IPS DF 4.7 (cell line): Measurements from ENCODE around the gene POR.
"Not testable (repeated sequence)": the region's sequence is repeated elsewhere in the genome, so short reads cannot be mapped to it uniquely, and the experiment has no call there.

ENCODE experiments used
- DNase-seq: peaks from one replicate; pipeline ENCODE4 v3.0.0-alpha.2; 2013; ENCODE audit warnings: low spot score; ENCODE audit errors: extremely low read depth

POR gene

DNA sequence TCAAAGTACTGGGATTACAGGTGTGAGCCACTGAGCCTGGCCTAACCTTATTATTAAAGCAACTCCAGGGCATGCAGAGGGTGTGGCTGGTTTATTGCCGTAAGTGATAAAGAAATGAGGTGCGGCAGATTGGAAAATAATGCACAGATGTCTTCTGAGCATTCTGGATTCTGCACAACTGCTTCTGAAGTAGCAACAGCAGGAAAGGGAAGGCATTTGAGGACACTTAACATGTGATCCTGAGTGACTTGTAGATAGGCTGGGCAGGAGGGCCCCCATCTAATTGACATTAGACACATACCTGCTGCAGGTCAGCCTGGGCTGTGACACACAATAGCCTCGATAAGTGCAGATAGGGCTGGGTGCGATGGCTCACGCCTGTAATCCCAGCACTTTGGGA is 30.5 kb upstream of the POR start:
- no peak for DNase-seq

GRCh38 chr7:75885036-75885435 is 29.9 kb upstream of the POR start:
- DNase-seq: no peak

DNA sequence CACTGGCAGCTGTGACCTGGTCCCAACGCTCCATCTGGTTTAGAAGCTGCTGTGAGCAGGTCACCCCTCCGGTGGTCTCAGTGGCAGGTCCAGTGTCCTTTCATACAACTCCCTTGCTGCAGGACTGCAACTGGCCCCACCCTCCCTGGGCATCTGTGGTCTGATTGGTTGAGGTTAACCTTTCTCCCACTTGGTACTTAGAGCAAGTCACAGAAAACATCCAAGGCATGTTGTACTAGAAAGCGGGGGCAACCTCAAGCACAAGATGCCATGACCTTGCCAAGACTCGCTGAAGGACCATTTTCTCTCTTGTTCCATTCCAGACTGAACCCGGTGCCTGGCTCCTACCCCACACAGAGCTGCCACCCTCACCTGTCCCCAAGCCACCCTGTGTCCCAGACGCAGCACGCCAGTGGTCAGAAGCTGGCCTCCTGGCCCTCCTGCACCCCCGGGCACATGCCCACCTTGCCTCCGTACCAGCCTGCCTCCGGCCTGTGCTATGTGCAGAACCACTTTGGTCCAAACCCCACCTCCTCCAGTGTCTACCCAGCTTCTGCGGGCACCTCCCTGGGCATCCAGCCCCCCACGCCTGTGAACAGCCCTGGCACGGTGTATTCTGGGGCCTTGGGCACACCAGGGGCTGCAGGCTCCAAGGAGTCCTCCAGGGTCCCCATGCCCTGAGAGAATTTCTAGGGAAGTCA is 27.1 kb upstream of the POR start:
- DNase-seq: no peak

DNA sequence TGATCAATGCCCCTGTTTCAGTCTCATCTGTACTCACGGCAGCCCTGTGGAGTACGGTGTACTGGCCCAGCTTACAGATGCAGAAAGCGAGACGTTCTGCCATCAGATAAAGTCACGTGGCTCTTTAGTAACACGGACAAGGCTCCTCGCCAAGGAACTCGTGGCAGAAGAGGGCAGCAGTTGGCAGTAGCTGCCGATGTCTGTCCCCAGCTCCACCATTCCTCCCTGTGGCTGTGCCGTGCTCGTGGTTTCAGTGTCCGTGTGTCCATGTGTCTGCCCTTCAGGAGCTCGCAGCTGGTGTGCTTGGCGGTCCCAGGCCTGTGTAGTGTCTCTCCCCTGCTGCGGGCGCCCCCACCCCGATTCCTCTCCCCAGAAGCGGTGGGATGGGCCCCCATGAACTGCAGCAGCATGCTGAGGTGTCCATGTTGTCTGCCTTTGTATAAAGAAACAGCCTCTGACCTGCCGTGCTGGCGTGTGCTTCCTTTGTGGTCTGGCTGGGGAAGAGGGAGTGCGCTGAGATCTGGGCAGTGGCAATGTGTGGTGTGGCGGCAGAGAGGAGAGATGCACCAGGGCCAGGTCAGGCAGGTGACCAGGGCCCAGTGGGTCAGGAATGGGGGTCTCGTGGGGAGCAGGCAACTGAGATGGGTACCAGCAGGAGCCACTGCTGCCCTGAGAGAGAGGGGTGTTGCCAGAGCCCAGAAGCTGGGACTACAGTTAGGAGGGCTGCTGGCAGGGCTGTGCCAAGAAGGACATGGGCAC is 26.3 kb upstream of the POR start:
- DNase-seq: no peak

GRCh38 chr7:75889223-75889825 is 25.6 kb upstream of the POR start:
- DNase-seq: no peak

GRCh38 chr7:75889826-75890225 is 25.1 kb upstream of the POR start:
- DNase-seq: no peak

DNA sequence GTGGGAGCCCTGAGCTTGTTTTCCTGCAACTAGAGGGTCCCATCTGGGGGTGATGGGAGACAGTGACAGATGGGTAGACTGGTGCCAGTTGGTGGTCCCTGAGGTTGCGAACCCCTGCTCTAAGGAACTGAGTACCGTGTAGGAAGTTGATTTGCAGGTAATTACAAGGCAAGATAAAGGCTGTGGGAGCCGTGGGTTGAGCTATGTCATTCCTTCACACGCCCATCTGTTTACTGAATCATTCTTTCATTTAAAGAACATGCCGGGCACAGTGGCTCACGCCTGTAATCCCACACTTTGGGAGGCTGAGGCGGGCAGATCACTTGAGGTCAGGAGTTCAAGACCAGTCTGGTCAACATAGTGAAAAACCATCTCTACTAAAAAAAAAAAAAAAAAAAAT is 23.7 kb upstream of the POR start:
- not testable (repeated sequence) for DNase-seq

DNA sequence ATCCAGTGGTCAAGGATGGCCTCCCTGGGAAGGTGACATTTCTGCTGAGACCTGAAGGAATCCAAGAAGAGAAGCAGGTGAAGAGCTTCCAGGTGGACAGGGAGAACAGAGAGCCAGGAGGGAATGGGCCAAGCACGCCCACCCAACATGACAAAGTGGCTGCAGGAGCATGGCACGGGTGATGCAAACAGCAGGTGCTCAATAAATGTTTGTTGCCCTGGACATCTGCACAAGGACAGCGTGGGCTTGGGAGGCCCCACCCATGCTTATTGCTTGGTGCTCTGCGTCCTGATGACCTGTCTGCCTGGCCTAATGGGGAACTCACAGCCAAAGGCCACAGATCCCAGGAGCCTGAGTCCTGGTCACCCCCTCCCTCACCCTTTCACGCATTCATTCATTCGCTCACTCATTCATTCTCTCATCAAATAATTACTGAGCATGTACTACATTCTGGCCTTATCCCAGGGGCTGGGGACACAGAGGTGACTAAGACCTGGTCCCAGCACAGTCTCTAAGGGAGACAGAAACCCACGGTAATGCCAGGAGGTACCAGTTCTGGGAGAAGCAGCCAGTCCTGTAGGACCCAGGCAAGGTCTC is 23.0 kb upstream of the POR start:
- DNase-seq: no peak

DNA sequence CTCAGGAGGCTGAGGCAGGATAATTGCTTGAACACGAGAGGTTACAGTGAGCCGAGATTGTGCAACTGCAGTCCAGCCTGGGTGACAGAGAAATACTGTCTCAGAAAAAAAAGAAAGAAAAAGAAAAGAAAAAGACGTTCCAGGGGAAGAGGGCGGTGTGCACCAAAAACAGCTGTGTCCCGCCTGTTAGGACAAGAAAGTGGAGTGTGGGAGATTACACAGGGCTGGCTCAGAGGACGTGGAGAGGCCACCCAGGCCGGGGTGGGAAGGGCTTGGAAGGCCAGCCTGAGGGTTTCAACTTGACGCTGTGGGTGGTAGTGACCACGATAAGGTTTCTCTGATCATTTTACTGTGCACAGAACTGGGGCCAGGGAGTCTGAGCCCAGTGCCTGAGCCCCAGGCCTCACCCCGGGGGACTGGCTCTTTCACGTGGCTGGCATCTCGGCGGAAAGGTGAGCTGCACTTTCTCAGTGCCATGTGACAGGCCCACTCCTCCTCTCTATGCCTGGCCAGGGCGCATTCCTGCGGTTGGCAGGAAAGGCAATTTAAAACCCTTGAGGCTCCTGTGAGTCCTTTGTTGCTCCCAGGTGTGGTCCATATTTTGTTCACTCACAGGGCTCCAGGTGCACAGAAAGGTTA is 22.2 kb upstream of the POR start:
- no peak for DNase-seq

DNA sequence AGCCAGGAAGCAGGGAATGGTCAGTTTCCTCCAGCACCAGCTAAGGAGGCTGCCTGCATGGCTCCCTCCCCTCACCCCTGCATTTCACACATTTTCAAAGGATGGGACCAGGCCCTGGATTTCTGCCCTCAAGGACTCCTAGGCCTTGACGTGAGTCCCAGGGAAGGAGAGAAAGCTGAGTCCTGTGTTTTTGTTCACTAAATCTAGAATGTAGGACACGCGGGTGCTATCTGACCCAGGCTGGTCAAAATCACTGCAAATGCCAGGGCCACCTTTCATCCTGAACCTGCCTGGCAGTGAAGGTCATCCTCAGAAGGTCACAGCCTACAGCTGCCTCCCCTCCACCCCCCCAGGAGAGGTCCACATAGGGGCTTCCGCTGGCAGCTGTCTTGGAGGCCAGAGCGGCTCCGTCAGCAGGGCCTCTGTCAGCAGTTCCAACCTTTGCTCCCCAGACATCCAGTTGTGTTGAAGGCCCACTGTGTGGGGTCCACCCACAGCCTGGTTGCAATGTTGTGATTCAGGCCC is 18.1 kb upstream of the POR start:
- DNase-seq: no peak

GRCh38 chr7:75900617-75901315 is 14.2 kb upstream of the POR start:
- no peak for DNase-seq

DNA sequence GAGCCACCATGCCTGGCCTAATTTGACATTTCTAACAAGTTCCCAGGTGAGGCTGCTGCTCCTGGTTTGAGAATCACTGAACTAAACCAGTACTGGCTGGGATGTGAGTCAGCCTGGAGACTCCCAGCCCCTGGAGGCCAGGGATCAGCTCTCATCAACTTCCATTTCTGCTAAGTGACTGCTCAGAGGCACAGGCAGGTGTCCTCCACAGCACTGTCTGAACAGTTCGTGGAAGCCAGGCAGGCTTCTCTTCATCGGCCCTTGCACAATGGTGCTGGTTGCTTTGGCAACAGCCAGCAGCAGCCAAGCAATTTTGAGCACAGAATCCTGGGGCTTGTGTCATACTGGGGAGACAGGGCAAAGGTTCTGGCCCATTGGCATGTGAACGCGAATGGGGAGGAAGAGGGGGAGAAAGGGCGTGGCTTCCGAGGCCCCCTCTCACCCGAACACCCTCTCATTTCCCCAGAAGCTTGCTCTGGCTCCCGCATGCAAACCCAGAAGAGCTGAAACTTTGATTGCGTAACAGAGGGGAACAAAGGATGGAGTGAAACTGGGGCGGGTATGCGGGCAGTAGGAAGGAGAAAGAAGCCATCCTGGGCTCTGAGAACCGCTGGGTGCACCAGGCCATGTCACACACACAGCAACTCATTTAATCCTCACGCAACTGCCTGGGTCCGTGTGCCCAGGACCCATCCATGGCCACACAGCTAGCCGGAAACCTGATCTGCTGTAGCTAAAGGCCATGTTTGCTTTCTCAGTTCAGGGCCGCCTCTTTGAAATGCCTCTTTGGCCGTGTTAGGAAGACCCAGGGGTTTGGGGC is 9.0 kb upstream of the POR start:
- DNase-seq: no peak

DNA sequence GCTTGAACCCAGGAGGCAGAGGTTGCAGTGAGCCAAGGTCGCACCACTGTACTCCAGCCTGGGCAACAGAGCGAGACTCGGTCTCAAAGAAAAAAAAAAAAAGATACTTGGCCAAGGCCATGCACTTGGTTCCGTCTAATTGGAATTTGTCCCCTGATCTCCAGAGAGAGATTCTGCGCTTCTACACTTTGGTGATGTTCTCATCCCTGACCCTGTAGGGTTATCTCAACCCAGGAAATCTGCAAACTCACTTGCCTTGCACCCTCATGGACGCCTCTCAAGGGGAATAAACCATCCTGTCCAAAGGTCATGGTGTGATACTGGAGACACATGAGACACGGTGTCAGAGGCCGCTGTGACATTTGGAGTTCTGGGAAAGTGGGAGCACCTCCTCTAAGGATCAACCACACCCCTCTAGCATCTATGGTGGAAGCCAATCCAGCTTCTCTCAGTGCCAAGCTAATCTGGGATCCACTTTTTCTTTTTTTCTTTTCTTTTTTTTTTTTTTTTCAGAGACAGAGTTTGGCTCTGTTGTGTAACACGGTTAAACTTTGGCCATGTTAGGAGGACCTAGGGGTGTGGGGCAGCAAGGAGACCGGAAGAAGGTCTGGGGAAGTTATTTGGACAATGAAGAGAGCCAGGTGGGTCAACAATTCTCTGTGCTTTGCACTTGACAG is 7.8 kb upstream of the POR start:
- DNase-seq: no peak

GRCh38 chr7:75907668-75908039 is 7.3 kb upstream of the POR start:
- DNase-seq: not testable (repeated sequence)

DNA sequence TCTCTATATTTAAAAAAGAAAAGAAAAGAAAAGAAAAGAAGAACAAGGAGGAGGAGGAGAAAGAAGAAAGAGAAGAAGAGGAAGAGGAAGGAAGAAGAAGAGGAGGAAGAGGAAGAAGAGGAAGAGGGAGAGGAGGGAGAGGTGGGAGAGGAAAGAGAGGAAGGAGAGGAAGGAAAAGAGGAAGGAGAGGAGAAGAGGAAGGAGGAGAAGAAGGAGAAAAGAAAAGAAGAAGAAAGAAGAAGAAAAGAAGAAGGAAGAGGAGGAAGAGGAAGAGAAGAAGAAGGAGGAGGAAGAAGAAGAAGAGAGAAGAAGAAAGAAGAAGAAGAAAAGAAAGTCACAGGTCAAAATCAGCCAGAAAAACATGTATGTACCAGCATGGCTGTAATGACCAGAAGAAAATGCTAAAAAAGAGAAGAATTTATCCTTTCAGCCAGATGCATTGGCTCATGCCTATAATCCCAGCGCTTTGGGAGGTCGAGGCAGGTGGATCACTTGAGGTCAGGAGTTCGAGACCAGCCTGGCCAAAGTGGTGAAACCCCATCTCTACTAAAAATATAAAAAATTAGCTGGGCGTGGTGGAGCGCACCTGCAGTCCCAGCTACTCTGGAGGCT is 5.3 kb upstream of the POR start:
- no peak for DNase-seq

GRCh38 chr7:75911186-75911585 is 3.8 kb upstream of the POR start:
- DNase-seq: not testable (repeated sequence)

GRCh38 chr7:75913437-75913836 is 1.5 kb upstream of the POR start:
- DNase-seq: no peak

DNA sequence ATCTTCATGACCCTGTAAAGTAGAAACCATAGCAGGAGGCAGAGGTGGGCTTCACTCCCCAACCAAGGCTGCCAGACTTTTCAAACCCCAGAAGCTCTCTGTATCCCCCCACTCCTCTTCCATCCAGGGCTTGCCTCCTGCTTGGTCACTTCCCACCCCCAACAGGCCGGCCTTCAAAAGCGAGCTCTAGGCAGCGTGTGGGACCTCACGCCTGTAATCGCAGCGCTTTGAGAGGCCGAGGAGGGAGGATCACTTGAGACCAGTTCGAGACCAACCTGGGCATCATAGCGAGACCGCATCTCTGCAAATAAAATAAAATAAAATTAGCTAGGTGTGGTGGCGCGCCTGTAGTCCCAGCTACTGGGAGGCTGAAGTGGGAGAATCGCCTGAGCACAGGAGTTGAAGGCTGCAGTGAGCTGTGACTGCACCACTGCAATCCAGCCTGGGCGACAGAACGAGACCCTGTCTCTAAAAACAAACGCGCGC is 743 bp upstream of the POR start:
- no peak for DNase-seq
